HTERT RPE-1 (cell line): Measurements from ENCODE around the gene PLPP3.

Experiments
- in situ Hi-C: fragments of 300-500 bp; cut with MboI; formaldehyde crosslinking; loops from 4 replicates; pipeline ENCODE4 v1.14.3; 2020; ENCODE audit warnings: low sequenced_read_pairs

PLPP3 gene

GRCh38 chr1:56576880-56577405 lies 2.4 kb downstream of the PLPP3 start:
- in situ Hi-C loops = no loop called here

DNA sequence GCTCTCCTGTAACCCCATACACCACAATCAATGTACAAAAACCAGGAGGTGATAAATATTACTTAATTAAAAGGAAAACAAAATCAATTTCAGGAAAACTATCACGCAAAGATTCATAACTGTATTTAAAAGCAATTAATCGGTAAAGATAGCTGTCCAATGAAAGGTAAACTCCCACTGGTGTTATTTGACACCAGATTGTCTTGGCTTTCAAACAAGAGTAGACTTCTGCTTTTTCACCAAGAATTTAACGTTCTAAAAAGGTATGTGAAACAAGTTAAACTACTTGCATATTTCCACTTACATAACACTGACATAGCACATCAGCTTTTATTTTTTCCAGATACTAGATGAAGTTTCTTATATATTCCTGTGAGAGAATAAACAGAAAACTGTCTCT lies 3.5 kb downstream of the PLPP3 start:
- in situ Hi-C loops = no loop called here

DNA sequence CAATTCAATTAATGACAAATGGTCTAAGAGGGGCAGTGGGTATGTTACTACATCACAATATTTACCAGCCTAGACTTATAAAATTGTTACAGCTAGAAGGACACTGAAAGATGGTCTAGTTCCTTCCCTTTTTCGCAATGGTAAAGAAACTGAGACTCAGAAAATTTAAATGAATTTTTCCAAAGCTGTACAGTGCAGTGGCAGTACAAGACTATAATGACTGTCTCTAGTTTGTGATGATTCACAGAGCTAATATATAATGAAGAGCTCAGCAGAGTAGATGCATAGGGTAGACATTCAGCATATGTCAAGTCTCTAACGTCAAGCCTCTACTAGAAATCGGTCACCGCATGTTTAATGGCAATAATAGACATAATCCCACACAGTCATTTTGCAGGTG lies 4.6 kb downstream of the PLPP3 start:
- in situ Hi-C loops = no loop called here

GRCh38 chr1:56573311-56573710 lies 6.1 kb downstream of the PLPP3 start:
- in situ Hi-C loops = no loop called here

- in situ Hi-C loops = no loop called here
Observed at GRCh38 chr1:56572334-56573050, 6.9 kb downstream of the PLPP3 start.

GRCh38 chr1:56571448-56571847 lies 7.9 kb downstream of the PLPP3 start:
- in situ Hi-C loops = no loop called here

GRCh38 chr1:56570924-56571372 lies 8.4 kb downstream of the PLPP3 start:
- in situ Hi-C loops = no loop called here

GRCh38 chr1:56569661-56570060 lies 9.7 kb downstream of the PLPP3 start:
- in situ Hi-C loops = no loop called here

GRCh38 chr1:56566994-56567393 lies 12.4 kb downstream of the PLPP3 start:
- in situ Hi-C loops = no loop called here

- in situ Hi-C loops = no loop called here
Observed at GRCh38 chr1:56566061-56566744, 13.2 kb downstream of the PLPP3 start.

DNA sequence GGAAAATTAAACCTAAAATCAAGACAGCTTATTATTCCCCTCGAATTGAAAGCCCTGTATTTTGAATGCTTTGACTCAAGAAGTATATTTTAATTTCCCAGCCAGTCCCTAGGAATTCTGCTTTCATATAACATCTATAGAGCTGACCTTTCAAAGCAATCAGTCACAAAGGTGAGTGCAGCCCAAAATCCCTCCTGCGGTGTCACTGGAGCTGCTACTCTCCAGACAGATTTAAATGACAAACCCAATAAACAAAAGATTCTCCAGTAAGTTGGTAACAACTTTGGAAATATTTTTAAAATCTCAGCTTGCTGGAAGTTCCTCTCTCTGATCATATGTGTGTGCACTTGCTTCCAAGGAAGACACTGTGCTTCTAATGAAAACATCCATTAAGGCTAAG lies 14.7 kb downstream of the PLPP3 start:
- in situ Hi-C loops = no loop called here

GRCh38 chr1:56563568-56563967 lies 15.8 kb downstream of the PLPP3 start:
- in situ Hi-C loops = no loop called here

GRCh38 chr1:56562891-56563452 lies 16.4 kb downstream of the PLPP3 start:
- in situ Hi-C loops = no loop called here

DNA sequence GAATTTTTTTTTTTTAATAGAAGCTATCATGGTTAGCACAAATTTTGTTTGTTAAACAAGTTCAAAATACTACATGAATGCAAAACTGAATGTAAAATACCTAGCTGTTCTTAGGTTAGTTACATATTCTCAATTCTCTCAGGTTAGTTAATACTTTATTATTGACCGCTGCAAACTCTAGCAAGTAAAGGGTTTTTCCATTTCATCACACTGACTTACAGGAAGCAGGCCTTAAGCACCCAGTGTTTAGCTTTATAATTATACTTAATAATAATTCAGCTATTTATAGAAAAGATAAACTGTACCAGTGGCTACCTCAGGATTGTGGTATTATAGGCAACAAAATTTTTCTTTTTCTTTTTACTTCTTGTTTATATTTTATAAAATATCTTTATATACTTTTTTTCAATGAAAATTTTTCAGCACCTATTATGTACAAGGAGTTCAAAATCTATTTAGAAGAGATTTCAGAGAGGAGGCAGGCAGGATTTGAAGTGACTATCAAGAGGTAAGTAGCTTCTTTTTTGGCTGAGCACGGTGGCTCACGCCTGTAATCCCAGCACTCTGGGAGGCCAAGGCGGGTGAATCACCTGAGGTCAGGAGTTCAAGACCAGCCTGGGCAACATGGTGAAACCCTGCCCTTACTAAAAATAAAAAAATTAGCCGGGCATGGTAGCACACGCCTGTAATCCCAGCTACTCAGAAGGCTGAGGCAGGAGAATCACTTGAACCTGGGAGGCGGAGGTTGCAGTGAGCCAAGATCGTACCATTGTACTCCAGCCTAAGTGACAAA lies 17.9 kb downstream of the PLPP3 start:
- in situ Hi-C loops = no loop called here

DNA sequence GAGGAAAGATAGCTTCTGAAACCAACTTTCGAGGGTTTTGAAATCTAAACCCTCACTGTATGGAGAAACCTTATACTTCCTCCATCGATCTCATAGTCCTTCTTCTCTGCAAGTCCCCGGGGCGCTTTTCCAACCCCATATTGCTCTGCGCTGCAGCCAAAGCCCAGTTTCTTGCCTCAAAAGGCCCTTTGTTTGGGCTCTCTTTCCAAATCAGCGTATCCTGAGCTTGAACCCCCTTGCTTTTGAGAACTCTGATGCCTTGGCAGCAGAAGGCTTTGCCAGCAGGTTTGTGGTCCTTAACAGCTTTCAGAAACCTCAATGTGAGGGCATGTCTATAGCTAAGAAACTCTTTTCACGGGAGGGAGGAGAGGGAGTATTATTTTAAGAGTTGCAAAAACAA lies 21.6 kb downstream of the PLPP3 start:
- in situ Hi-C loops = no loop called here

GRCh38 chr1:56555448-56555847 lies 23.9 kb downstream of the PLPP3 start:
- in situ Hi-C loops = no loop called here

DNA sequence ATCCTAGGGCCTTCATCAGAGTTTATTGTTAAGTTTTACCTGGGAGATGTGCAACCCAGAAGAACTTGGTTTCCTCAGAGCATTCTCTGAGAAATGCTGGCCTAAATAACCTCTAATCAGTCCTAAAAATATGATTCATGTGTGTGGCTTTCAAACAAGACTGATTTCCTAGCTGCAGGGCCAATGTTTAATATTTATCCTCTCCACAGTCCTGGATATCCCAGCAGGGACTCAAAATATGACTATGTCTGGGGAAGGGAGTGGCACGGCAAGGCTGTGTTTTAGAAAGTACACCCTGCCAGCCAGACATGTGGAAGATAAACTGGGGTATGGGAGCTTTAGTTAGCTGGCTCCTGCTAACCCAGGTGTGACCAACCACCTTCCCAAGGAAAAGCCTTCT lies 26.3 kb downstream of the PLPP3 start:
- in situ Hi-C loops = no loop called here

- in situ Hi-C loops = no loop called here
Observed at GRCh38 chr1:56552349-56552748, 27.0 kb downstream of the PLPP3 start.

- in situ Hi-C loops = no loop called here
Observed at GRCh38 chr1:56551691-56552090, 27.7 kb downstream of the PLPP3 start.

- in situ Hi-C loops = no loop called here
Observed at GRCh38 chr1:56550859-56551188, 28.5 kb downstream of the PLPP3 start.

DNA sequence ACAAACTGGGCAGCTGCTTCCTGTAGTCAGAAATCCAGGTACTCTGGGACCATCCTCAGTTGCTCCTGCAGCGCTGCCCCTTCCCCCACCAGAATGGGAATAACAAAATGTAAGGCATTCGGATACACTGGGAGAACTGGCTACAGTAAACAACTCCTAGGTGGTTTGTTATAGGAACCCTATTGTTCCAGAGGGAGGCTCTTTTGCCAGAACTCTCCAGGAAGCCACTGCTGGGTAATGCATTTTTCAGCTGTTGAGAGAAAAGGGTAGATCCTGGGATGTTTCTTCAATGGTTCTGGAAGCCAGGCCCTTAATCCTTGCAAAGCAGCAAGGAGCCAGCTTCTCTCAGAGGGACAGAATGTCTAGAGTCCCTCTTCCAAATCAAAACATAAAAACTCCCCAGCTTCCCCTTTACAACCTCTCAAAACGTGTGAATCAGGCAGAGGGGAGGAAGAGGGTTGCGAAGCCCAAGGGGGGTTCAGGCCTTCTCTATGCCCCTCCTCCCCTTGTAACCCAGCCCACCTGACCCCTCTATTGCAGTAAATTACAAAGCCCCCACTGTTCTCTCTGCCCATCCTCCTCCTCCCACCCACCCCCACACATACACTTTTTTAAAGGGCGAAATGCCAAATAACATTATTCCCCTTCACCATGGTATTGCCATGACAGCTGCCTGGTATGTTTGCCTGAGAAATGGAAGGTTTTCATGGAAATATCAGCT lies 29.1 kb downstream of the PLPP3 start:
- in situ Hi-C loops = no loop called here
